NCI-H187 treated with DMSO at 0.1 percent for 48 hours (cell line): ENCODE results near the gene WRAP73.
A peak's percentile ranks its signal among the peaks of the same experiment; 100 is the strongest.
"Not testable (repeated sequence)": the region's sequence is repeated elsewhere in the genome, so short reads cannot be mapped to it uniquely, and the experiment has no call there.

Source experiments
- DNase-seq: peaks from one replicate; lab custom pipeline; 2025; lab: John Stamatoyannopoulos, UW

Gene WRAP73

DNA sequence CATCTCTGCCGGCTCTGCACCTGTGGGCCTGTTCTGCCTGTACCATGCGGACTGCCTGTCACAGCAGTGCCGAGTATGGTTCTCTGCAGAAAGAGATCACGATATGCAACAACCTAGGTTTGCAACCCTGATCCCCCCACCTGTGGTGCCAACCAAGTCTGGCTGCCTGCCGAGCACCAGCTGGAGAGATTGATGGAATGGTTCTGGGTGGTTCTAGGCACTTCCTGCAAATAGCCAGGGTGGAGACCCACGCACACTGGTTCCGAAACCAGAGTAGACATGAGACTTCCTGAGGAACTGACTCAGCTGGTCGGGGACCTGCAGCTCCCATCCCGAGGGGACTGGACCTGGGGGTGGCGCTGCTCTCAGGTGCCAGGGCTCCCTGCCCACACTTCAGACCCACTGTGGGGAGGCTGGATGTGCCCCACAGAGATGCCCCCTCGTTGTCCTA, 19.7 kb downstream of the WRAP73 start:
- DNase-seq, result no peak

DNA sequence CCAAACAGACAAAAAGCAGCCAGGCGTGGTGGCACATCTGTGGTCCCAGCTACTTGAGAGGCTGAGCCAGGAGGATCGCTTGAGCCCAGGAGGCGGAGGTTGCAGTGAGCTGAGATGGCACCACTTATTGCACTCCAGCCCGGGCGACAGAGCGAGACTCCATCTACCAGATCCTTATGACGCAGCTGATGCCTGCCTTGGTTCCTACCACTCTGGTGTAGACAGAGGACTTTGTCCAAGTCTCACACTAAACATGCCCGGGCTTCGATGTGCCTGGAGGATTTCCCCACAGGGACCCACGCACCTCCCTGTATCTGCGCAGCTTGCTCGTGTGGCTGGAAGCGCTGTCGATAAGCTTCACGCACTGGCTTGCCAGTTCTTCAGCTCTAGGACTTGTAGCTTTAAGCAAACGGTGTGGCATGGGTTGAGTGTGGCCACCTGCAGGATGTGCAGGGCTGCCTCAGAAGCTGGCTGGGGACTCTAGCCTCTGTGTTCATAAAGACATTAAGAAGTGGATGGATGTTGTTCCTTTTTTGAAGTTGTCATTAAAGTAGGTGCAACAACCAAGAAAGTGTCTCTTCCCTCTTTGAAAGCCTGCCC, 20.2 kb downstream of the WRAP73 start:
- no peak for DNase-seq

GRCh38 chr1:3628445-3628844, 21.5 kb downstream of the WRAP73 start:
- no peak for DNase-seq

DNA sequence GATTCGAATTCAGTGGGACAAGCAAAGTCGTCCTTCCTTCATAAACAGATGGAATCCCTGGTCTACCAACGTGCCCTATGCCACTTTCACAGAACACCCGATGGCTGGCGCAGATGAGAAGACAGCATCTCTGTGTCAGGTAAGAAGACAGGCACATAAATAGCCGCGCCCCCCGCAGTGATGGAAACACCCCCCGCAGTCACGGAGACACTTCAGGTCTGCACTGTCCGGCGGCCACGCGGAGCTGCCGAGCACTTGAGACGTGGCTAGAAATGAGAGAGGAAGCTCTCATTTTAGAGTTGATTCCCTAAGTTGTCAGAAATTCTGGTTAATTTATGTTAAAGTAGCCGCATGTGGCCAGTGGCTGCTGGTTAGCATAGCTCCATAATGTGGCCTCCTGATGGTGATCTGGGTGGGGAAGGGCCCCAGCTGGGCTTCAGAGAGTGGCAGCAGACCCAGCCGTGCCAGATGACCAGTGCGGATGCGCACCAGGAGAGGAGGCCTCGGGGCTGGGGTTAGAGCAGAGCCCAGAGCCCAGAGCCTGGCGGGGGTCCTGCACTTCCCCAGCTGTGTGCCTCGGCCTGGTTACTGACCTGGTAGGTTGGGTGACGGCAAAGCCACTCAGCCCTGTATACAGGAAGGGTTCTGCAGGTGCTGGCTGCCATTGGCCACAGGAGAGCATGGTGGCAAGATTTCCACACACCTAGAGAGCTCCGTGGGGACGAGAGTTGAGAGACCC, 22.2 kb downstream of the WRAP73 start:
- no peak for DNase-seq

GRCh38 chr1:3626025-3626424, 23.9 kb downstream of the WRAP73 start:
- no peak for DNase-seq

DNA sequence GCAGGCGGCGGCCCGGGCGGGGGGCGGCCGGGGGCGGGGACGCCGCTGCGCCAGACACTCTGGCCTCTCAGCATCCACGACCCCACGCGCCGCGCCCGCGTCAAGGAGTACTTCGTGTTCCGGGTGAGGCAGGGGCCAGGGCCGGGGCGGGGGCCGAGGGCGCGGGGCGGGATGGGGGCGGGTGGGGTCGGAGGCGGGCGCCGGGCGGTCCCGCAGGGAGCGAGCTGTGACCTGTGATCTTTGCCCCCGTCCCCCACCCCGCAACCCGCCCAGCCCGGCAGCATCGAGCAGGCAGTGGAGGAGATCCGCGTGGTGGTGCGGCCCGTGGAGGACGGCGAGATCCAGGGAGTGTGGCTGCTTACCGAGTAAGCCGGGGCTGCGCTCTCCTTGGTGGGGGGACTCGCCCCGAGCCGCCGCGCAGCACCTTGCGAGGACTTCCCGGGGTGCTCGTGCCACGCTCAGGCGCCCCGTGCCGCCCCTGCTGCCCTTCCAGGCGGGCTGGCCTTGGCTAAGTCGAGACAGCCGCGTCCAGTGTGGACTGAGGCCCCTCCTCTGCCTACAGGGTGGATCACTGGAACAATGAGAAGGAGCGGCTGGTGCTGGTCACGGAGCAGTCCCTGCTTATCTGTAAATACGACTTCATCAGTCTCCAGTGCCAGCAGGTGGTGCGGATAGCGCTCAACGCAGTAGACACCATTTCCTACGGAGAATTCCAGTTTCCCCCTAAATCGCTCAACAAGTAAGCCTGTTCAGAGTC, 24.6 kb downstream of the WRAP73 start:
- no peak for DNase-seq

- DNase-seq, result peak; percentile 70
Observed at GRCh38 chr1:3624200-3625136, 25.4 kb downstream of the WRAP73 start, which contains the start of gene TPRG1L. Gene TPRG1L (plus strand): TSS chr1:3625015. CDS start chr1:3625073, 58 bp downstream.

- DNase-seq, result no peak
Observed at GRCh38 chr1:3623441-3624199, 26.3 kb downstream of the WRAP73 start.

- DNase-seq, result not testable (repeated sequence)
Observed at GRCh38 chr1:3622102-3622501, 27.8 kb downstream of the WRAP73 start.

DNA sequence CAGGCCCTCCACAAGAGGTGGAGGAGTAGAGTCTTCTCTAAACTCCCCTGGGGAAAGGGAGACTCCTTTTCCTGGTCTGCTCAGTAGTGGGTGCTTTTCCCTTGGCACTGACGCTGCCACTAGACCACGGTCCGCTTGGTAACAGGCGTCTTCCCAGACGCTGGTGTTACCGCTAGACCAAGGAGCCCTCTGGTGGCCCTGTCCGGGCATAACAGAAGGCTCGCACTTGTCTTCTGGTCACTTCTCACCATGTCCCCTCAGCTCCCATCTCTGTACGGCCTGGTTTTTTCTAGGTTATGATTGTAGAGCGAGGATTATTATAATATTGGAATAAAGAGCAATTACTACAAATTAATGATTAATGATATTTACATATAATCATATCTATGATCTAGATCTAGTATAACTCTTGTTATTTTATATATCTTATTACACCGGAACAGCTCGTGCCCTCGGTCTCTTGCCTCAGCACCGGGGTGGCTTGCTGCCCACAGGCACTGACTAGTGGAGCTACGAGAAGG, 28.7 kb downstream of the WRAP73 start:
- not testable (repeated sequence) for DNase-seq

- no peak for DNase-seq
Observed at GRCh38 chr1:3620708-3621107, 29.2 kb downstream of the WRAP73 start.

DNA sequence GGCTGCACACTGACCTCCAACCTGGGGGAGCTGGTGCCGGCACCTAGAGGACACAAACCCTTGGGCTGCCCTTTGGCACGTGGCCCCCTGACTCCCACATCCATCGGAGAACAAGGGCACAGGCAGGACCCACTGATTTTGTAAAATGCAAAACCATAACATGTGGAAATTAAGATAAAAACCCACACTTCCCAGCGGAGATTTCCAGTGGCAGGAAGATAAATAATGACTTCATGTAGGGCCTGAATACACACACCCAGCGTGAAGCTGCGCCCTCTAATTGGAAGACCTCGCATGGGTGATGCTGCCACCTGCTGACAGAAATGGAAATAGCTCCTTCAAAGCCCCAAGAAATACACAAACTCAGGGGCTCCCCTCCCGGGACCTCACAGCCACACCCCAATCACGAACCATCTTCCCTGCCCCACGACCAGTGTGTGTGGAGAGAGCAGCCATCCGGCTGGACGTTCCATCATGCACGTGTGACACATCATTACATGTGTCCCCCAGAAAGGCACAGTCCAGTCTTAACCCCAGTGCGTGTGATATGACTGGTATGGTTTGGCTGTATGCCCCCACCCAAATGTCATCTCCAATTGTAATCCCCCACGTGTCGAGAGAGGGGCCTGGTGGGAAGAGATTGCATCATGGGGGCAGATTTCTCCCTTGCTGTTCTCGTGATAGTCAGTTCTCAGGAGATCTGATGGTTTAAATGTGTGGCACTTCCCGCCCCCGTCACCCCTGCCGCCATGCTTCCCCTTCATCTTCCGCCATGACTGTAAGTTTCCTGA, 30.8 kb downstream of the WRAP73 start:
- DNase-seq, result no peak

DNA sequence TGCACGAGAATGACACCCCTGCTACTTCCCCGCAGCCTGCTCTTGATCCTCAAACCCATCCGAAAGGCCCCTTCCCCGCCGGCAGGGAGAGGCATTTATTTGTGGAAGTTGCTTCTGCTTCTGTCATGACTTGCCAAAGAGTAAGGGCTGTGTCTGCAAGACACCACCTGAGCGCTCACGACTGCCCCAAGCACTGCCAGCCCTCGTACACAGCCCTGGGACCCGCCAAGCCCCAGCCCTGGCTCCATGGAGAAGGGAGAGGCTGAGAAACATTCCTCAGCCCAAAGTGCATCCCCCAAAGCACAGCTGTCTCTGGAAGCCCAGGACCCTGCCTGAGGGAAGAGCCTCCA, 31.4 kb downstream of the WRAP73 start:
- DNase-seq, result no peak

GRCh38 chr1:3617806-3618345, 32.0 kb downstream of the WRAP73 start:
- DNase-seq, result no peak

DNA sequence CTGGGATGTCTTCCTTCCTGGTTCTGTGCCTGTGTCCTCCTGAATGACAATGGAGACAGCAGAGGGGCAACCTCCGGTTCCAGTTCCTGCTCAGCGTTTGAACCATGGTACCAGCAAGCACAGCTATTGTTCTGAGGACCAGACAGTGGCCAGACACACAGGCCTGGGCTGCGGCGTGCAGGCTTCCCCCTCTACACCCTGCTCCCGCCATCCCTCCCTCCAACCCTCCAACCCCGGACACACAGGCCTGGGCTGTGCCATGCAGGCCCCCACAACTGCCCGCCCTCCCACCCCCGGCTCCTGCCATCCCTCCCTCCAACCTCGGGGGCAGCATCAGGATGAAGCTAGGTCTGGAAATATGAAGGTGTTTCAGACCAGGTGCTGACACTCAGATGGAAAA, 33.0 kb downstream of the WRAP73 start:
- no peak for DNase-seq

DNA sequence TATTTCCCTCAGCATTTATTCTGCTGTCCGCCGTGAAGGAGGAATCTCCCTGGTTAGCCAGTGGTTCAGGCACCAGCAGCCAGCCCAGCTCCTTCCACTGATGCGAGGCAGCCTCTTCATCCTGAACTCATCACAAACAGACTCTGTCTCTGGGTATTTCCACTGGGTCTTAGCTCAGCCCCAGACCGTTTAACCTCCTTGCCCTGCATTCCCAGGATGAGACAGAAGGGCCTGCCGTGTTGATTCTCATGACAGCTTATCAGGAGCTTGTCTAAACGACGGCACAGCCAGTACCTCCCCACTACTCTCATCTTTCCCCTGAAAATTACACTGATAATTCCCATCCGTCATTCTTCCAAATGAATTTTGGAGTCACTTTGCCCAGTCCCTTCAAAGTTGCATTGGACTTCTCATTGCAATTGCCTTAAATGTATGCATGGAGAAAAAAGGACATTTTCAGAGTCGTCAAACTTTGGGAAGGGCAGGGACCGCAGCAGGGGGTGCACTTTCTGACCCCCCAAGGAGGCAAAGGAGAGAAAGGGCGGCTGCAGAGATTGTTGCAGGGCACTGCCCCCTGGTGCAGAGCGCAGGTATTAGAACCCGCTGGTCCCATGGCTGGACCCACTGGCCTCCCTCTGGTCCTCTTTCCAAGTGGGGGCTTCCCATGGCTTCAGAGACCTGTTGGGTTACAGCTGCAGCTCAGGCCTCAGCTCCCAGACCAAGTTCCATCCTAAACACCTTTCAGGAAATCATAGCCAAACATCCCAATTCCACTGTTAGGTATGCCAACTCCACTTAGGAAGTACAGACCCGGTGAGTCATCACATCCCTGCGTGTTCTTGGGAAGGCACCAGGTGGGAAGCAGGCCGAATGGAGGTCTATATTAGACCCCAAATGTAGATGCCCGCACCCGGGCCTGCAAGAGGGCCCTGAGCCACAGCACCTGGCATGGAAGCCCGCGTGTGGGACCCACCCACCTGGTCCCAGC, 34.9 kb downstream of the WRAP73 start:
- no peak for DNase-seq

DNA sequence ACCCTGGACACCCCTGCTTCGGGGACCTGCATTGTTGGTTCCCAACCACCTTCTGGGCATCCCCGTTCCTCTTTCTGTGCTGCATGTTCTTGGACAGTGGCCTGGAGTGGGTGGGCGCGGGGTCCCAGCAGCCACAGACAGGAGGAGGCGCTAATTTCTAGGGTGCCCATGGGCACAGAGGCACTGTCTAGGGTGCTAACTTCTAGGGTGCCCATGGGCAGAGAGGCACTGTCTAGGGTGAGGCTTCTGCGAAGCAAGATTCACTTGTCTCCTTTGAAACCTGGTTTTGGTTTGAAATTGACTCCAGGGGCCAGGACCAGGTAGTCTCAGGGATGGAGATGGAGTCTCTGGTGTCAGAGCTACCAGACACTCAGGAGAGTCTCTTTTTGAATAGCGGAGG, 37.8 kb downstream of the WRAP73 start:
- no peak for DNase-seq

DNA sequence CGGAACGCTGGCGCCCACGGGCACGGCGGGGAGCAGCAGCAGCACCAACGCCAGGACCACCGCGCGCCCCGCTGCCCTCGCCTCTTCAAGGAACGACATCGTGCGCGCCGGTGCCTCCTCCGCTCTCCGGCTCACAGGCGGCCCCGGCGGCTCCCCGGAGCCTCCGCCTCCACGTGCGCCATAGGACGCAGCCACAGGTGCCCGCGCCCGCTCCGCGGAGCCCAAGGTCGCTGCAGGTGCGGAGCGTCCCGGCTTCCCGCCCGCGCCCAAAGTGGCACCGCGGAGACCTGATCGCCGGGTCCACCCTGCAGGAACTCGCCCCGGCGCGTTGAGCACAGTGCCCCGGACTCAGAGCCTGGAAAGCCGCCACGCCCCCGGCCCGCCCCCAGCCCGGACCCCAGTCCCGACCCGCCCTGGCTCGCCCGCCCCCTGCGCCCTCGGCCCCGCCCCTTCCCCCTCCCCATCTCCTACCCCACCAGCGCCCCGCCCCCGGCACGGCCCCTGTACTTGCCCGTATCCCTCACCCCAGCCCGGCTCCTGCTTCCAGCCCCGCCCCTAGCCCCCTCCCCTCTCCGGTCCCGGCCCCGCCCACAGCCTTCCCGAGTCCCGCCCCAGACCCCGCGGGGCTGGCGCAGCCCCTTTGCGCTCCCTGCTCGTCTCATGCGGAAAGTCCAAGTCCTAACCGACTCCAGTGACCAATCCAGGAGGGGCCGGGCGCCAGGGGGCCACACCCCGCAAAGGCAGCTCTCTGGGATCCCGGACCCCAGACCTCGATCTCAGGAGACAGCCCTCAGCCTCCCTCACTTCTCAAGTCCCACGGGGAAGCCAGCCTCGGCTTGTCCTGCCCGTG, 38.5 kb downstream of the WRAP73 start, which contains the start of gene MEGF6:
TSS of gene MEGF6 (minus strand) at position 339 of the 850 bp plus-strand sequence. CDS start at position 99, 240 bp downstream.
- no peak for DNase-seq
